ENCODE data around the gene PLCXD3.

Gene PLCXD3

DNA sequence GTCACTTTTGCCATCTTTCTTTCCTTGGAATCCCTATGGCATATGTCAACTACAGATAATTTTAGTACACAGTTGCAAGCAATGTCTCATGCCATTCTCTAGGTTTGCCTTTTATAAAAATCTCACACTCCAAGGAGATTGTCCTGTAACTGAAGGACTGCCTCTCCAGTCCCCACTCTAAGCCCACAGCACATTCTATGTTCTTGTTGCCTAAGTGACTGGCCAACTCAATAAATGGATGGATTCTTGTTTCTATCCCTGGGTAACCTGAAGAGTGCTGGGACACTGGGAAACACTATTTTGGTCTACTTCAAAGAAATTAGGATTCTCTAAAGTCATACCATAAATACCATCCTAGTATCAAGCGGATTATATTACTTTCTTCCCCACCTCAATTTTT is 145.0 kb downstream of the PLCXD3 start:
- no peaks in the 10 kb centered on the region for H3K36me3 Mint-ChIP-seq
- H3K4me1 Mint-ChIP-seq (ENCODE audit: low read depth), result no peaks in the 10 kb centered on the region
- H3K4me3 Mint-ChIP-seq, result no peak overlapping the region
- H3K27me3 Mint-ChIP-seq, result no peaks in the 10 kb centered on the region
- no peak overlapping the region for H3K27ac Mint-ChIP-seq
- H3K9me3 Mint-ChIP-seq (ENCODE audit: low read depth), result no peaks in the 10 kb centered on the region

- Mint-ChIP-seq H3K9me3 (ENCODE audit: low read depth) (no peaks in the 10 kb centered on the region), H3K4me3 (no peak overlapping the region), H3K36me3 (no peaks in the 10 kb centered on the region), H3K27me3 (no peaks in the 10 kb centered on the region), H3K27ac (no peak overlapping the region), H3K4me1 (ENCODE audit: low read depth) (no peaks in the 10 kb centered on the region)
Measured at GRCh38 chr5:41364346-41364745, 146.1 kb downstream of the PLCXD3 start.

- H3K4me1 Mint-ChIP-seq (ENCODE audit: low read depth), result no peaks in the 10 kb centered on the region
- no peaks in the 10 kb centered on the region for H3K36me3 Mint-ChIP-seq
- no peak overlapping the region for H3K27ac Mint-ChIP-seq
- no peaks in the 10 kb centered on the region for H3K9me3 Mint-ChIP-seq (ENCODE audit: low read depth)
- no peak overlapping the region for H3K4me3 Mint-ChIP-seq
- no peaks in the 10 kb centered on the region for H3K27me3 Mint-ChIP-seq
Measured at GRCh38 chr5:41363343-41363986, 146.9 kb downstream of the PLCXD3 start.

DNA sequence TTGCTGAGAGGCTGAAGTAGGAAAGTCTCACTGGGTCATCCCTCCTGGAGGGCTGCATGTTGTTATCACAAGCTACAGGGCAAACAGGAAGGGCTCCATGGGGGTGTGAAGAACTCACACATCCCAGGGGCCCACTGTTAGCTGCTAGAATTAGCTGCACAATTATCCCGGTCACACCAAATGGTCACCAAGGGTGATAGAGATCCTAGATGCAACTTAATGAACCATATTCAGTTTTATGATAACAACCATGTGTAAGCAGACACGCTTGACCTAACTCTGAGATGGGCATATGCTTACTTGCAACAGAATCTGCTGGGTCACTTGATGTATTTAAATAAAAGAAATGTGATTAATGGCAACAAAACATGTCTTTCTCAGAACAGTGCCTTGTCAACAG is 153.6 kb downstream of the PLCXD3 start:
- Mint-ChIP-seq H3K4me3 (no peak overlapping the region), H3K4me1 (ENCODE audit: low read depth) (no peaks in the 10 kb centered on the region), H3K27me3 (no peaks in the 10 kb centered on the region), H3K36me3 (no peaks in the 10 kb centered on the region), H3K9me3 (ENCODE audit: low read depth) (no peaks in the 10 kb centered on the region), H3K27ac (no peak overlapping the region)

GRCh38 chr5:41349846-41350245 is 160.6 kb downstream of the PLCXD3 start:
- no peaks in the 10 kb centered on the region for H3K36me3 Mint-ChIP-seq
- H3K9me3 Mint-ChIP-seq (ENCODE audit: low read depth), result no peaks in the 10 kb centered on the region
- H3K4me1 Mint-ChIP-seq (ENCODE audit: low read depth), result no peaks in the 10 kb centered on the region
- H3K27me3 Mint-ChIP-seq, result no peaks in the 10 kb centered on the region
- H3K4me3 Mint-ChIP-seq, result no peak overlapping the region
- no peak overlapping the region for H3K27ac Mint-ChIP-seq

DNA sequence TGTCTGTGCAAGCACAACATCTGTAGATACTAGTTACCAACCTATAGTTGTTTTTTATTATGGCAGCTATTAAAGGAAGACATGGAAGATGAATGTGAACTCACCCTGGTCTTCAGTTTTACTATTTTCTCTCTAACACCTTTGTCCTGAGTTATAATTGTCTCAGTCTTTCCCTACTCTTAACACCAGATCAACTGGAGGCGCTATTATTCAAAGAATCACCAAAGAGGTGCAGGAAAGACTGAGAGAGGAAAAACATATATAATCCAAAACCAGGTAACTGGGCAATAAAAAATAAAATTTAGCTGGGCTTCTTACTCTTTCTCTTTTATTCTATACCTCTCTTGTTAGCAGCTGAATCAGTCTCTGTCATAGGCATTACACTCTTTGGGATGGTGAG is 162.8 kb downstream of the PLCXD3 start:
- no peaks in the 10 kb centered on the region for H3K4me1 Mint-ChIP-seq (ENCODE audit: low read depth)
- no peak overlapping the region for H3K4me3 Mint-ChIP-seq
- no peaks in the 10 kb centered on the region for H3K9me3 Mint-ChIP-seq (ENCODE audit: low read depth)
- no peaks in the 10 kb centered on the region for H3K27me3 Mint-ChIP-seq
- no peaks in the 10 kb centered on the region for H3K36me3 Mint-ChIP-seq
- H3K27ac Mint-ChIP-seq, result no peak overlapping the region

GRCh38 chr5:41346609-41347008 is 163.8 kb downstream of the PLCXD3 start:
- peaks cover 2% of the 10 kb centered on the region for H3K9me3 Mint-ChIP-seq (ENCODE audit: low read depth)
- no peaks in the 10 kb centered on the region for H3K4me1 Mint-ChIP-seq (ENCODE audit: low read depth)
- no peaks in the 10 kb centered on the region for H3K36me3 Mint-ChIP-seq
- H3K27ac Mint-ChIP-seq, result no peak overlapping the region
- H3K4me3 Mint-ChIP-seq, result no peak overlapping the region
- no peaks in the 10 kb centered on the region for H3K27me3 Mint-ChIP-seq

DNA sequence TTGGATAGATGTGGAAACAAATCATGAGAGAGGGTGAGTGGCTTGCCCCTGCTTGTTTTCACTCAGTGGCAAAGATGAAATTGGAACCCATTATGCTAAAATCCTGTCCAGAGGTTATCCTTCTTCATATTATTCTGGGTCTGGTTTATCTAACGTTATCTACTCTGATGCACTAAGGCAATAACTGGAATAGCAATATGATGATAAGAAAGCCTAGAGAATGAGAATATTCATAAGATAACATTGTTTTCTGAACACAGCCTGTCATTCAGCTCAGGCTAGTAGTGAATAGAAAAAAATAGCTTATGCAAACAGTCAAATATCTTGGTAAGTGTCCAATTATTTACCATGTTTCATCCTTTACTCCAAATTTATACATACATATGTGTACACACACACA is 165.1 kb downstream of the PLCXD3 start:
- Mint-ChIP-seq H3K36me3 (no peaks in the 10 kb centered on the region), H3K4me1 (ENCODE audit: low read depth) (no peaks in the 10 kb centered on the region), H3K9me3 (ENCODE audit: low read depth) (peaks cover 3% of the 10 kb centered on the region), H3K27ac (no peak overlapping the region), H3K4me3 (no peak overlapping the region), H3K27me3 (no peaks in the 10 kb centered on the region)

DNA sequence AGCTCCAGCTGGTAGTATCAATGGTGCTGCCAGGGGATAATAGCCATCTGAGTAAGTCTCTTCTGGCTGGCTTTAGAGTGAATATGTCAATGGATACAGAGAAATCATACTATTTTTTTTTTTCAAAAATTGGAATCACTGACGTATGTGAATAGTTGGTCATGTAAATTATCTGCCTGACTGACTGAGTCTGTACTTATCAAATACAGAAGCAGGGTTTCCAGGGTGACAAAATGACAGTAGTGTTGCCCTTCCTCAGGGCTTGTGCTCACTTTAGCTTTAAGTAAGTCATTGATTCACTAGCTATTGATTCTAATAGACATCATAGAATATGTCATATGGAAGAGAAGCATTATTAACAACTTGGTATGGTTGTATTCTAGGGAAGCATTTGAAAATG is 171.1 kb downstream of the PLCXD3 start:
- Mint-ChIP-seq H3K27ac (no peak overlapping the region), H3K9me3 (ENCODE audit: low read depth) (peaks cover 3% of the 10 kb centered on the region), H3K27me3 (no peaks in the 10 kb centered on the region), H3K4me1 (ENCODE audit: low read depth) (no peaks in the 10 kb centered on the region), H3K4me3 (no peak overlapping the region), H3K36me3 (no peaks in the 10 kb centered on the region)

GRCh38 chr5:41338136-41338675 is 172.2 kb downstream of the PLCXD3 start:
- Mint-ChIP-seq H3K27me3 (no peaks in the 10 kb centered on the region), H3K36me3 (no peaks in the 10 kb centered on the region), H3K4me1 (ENCODE audit: low read depth) (no peaks in the 10 kb centered on the region), H3K27ac (no peak overlapping the region), H3K9me3 (ENCODE audit: low read depth) (peaks cover 3% of the 10 kb centered on the region), H3K4me3 (no peak overlapping the region)

GRCh38 chr5:41337724-41338123 is 172.7 kb downstream of the PLCXD3 start:
- H3K9me3 Mint-ChIP-seq (ENCODE audit: low read depth), result peaks cover 3% of the 10 kb centered on the region
- H3K27ac Mint-ChIP-seq, result no peak overlapping the region
- H3K27me3 Mint-ChIP-seq, result no peaks in the 10 kb centered on the region
- no peak overlapping the region for H3K4me3 Mint-ChIP-seq
- H3K36me3 Mint-ChIP-seq, result no peaks in the 10 kb centered on the region
- no peaks in the 10 kb centered on the region for H3K4me1 Mint-ChIP-seq (ENCODE audit: low read depth)

DNA sequence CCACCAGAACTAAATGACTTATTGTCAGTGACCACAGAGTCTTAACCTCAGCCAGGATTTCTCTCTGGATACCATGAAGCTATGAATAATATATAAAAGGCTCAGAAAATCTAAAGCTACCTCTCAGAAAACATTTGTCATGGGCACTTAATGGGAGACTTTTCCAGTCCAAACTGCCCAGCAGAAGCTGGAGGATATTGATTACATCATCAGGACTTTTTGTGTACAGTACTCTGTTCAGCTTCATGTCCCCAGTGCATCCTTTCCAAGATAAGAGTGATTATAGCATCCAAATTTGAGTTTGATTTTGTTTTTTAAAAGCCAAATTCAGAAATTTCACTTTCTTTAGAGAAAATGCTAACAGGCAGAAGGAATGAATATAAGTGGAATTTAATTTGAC is 173.2 kb downstream of the PLCXD3 start:
- Mint-ChIP-seq H3K27ac (no peak overlapping the region), H3K4me1 (ENCODE audit: low read depth) (no peaks in the 10 kb centered on the region), H3K4me3 (no peak overlapping the region), H3K27me3 (no peaks in the 10 kb centered on the region), H3K36me3 (no peaks in the 10 kb centered on the region), H3K9me3 (ENCODE audit: low read depth) (peaks cover 3% of the 10 kb centered on the region)

GRCh38 chr5:41336471-41336870 is 173.9 kb downstream of the PLCXD3 start:
- no peak overlapping the region for H3K27ac Mint-ChIP-seq
- no peaks in the 10 kb centered on the region for H3K36me3 Mint-ChIP-seq
- H3K9me3 Mint-ChIP-seq (ENCODE audit: low read depth), result no peaks in the 10 kb centered on the region
- H3K27me3 Mint-ChIP-seq, result no peaks in the 10 kb centered on the region
- no peak overlapping the region for H3K4me3 Mint-ChIP-seq
- H3K4me1 Mint-ChIP-seq (ENCODE audit: low read depth), result no peaks in the 10 kb centered on the region

GRCh38 chr5:41335596-41336181 is 174.7 kb downstream of the PLCXD3 start:
- H3K4me1 Mint-ChIP-seq (ENCODE audit: low read depth), result no peaks in the 10 kb centered on the region
- H3K27ac Mint-ChIP-seq, result no peak overlapping the region
- no peaks in the 10 kb centered on the region for H3K36me3 Mint-ChIP-seq
- no peaks in the 10 kb centered on the region for H3K27me3 Mint-ChIP-seq
- H3K9me3 Mint-ChIP-seq (ENCODE audit: low read depth), result no peaks in the 10 kb centered on the region
- no peak overlapping the region for H3K4me3 Mint-ChIP-seq

- no peaks in the 10 kb centered on the region for H3K4me1 Mint-ChIP-seq (ENCODE audit: low read depth)
- H3K4me3 Mint-ChIP-seq, result no peak overlapping the region
- H3K9me3 Mint-ChIP-seq (ENCODE audit: low read depth), result no peaks in the 10 kb centered on the region
- H3K36me3 Mint-ChIP-seq, result no peaks in the 10 kb centered on the region
- no peaks in the 10 kb centered on the region for H3K27me3 Mint-ChIP-seq
- H3K27ac Mint-ChIP-seq, result no peak overlapping the region
Measured at GRCh38 chr5:41334758-41335157, 175.6 kb downstream of the PLCXD3 start.

- H3K27ac Mint-ChIP-seq, result no peak overlapping the region
- no peaks in the 10 kb centered on the region for H3K36me3 Mint-ChIP-seq
- no peaks in the 10 kb centered on the region for H3K4me1 Mint-ChIP-seq (ENCODE audit: low read depth)
- H3K4me3 Mint-ChIP-seq, result no peak overlapping the region
- no peaks in the 10 kb centered on the region for H3K27me3 Mint-ChIP-seq
- no peaks in the 10 kb centered on the region for H3K9me3 Mint-ChIP-seq (ENCODE audit: low read depth)
Measured at GRCh38 chr5:41334221-41334620, 176.2 kb downstream of the PLCXD3 start.

Data from activated naive CD8-positive, alpha-beta T cell (primary cell).